DMS 273 (cell line): Measurements from ENCODE around the gene KCNIP1.

Experiments
- DNase-seq: peaks from one replicate; lab custom pipeline; 2025; ENCODE audit not compliant: unreplicated experiment; lab: John Stamatoyannopoulos, UW

Gene KCNIP1

GRCh38 chr5:170701334-170701733, 197.5 kb downstream of the KCNIP1 start:
- DNase-seq, result peak; percentile 25

DNA sequence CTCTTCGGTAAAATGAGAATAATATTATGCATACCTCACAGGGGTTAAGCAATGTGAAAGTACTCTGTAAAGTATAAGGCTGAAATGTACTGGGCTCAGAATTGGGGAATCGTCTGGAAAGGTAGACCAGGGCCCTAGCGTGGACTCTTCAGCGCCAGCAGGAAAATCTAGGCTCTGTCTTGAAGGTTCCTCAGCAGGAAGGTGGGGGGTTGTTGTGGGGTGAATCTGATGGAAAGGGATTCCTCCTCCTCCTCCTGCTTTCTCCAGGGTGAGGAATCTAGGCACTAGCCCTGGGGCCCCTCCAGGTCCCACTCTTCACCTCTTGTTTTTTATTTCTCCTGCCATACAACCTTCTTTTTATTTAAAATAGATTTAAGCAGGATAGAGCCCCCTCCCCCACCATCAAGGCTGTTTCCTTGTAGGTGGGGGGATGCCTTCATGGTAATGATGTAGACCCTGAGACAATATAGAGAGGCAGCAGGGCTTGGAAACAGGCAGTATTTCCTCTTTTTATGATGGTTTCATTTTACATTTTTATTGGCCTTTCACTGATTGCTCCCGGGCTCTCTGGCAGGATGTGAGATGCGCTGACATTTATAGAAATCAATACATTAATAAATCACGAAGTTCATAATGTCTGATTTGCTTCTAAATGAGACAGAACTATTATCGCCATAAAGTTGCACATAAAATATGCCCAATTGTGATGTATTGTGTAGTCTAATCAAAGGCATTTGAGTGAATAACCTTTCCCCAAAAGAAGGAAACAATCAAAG, 200.8 kb downstream of the KCNIP1 start:
- DNase-seq, result no peak

GRCh38 chr5:170709640-170710039, 205.8 kb downstream of the KCNIP1 start:
- DNase-seq, result no peak

DNA sequence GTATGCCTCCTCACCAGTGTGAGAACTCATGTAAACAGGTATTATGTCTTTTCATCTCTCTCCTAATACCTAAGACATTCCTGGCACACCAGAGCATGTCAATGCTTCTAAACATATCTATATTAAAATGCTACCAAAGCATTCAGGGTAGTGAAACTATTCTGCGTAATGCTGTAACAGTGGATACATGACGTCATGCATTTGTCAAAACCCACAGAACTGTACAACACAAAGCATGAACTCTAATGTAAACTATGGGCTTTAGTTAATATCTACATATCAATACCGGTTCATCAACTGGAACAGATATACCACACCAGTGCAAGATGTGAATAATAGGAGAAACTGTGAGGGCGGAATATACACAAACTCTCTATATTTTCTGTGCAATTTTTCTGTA, 207.5 kb downstream of the KCNIP1 start:
- no peak for DNase-seq

DNA sequence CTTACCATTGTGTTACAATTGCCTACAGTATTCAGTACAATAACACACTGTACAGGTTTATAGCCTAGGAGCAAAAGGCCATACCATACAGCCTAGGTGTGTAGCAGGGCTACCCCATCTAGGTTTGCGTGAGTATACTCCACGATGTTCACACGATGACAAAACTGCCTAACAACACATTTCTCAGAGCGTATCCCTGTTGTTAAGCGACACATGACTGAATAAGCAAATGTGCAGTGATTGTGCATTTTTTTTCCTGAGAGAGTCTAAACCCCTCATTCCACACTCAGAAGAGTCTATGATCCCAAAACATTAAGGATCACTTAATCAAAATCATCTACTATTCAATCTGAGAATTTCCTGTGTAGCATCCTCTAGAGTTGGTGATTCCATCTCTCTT, 211.3 kb downstream of the KCNIP1 start:
- no peak for DNase-seq

DNA sequence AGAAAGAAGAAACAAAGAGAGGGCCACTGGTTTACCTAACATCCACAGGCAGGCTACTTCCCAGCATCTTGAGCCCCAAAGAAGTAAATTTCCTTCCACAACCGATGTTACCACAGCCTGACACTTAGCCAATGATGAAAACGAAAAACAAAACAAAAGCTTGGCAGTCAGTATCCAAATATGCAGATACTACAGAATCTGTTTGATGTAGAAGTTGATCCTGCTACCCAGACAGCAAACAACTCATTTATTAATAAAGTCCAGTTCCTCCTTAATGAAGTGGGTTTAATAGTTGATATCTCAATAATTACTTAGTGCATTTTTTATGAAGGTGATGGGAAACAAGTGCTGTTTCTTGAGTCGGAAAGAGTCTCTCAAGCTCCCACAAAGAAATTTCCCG, 212.6 kb downstream of the KCNIP1 start:
- DNase-seq, result no peak

GRCh38 chr5:170719551-170719950, 215.7 kb downstream of the KCNIP1 start:
- no peak for DNase-seq

GRCh38 chr5:170720179-170720578, 216.4 kb downstream of the KCNIP1 start:
- no peak for DNase-seq

- no peak for DNase-seq
These were observed 217.2 kb downstream of the KCNIP1 start for GRCh38 chr5:170720984-170721383.

DNA sequence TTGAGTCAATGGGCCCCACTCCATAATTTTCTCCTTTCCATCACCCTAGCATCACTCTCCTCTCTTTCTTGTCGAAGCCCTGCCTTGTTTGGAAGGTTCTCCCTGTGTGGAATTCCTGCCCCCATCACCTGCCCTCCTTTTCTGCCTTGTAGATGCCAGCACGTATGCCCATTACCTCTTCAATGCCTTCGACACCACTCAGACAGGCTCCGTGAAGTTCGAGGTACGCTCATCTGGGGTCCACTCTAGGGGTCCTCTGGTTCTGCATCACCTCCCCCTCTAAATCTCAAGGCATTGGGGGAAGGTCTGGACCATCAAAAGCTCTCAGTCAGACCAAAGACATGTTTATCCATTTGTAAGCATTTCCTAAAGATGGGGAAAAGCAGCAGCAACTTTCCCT, 217.9 kb downstream of the KCNIP1 start:
- DNase-seq, result no peak

DNA sequence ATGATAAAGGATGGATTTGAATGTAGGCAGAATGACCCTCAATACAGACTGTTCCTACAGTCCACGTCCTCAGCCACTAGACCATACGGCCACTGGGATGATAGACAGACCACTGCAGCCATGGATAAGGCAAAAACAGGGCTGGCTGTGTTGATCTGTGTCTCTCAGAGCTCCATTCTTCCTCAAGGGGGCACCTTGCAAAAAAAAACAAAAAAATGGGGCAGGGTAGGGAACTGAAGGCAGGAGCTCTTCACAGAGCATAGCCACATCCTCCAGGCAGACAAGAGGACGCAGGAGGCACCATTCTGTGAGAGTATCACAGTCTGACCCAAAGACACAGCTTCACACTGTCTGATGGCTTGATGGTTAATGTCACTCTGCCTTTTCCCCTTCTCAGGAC, 218.5 kb downstream of the KCNIP1 start:
- no peak for DNase-seq

- DNase-seq, result no peak
These were observed 227.2 kb downstream of the KCNIP1 start for GRCh38 chr5:170731052-170731451.

DNA sequence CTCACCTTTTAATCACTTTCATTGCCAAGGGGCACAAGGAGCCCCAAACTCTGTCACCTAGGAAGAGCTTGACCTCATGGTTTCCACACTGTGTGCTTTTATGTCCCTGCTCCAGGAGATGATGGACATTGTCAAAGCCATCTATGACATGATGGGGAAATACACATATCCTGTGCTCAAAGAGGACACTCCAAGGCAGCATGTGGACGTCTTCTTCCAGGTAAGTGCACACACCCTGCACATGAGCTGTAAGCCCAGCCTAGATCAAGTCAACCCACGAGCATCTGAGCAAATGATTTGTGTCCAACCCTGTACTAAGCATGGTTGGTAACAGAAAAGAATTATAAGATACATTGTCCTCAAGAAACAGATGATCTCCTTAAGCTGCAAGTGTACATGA, 228.9 kb downstream of the KCNIP1 start:
- DNase-seq, result no peak

DNA sequence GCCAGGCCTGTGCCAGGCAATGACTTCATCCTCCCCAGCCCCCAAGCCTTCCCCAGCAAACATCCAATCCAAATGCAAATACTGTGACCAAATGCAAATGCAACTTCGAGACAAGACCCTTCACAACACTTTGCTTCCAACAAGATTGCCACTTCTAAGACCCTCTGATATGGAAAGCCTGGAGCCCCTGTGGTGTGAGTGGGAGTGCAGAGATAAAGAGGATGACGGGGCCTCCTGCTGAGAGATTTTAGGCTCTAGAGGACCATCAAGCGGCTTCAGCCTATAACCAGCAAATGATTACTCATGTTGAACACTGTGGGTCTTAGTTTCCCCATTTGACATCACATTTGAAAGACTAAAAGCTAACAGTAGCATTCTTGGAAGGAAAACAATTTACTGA, 233.1 kb downstream of the KCNIP1 start:
- DNase-seq, result no peak

GRCh38 chr5:170737591-170737990, 233.8 kb downstream of the KCNIP1 start:
- DNase-seq, result peak; percentile 93

DNA sequence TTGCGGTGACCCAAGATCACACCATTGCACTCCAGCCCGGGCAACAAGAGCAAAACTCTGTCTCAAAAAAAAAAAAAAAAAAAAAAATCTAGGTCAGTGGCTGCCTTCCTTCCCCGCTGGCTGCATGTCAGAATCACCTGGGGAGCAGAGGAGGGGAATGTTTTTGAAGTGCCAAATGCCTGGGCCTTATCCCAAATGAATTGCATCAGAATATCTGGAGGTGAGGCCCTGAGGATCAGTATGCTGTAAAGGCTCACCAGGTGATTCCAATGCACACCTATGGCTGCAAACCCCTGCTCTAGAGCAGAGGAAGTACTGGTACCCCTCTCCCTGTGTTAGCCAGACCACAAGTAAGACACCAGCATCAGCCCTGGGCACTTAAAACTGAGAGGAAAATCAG, 235.0 kb downstream of the KCNIP1 start:
- no peak for DNase-seq

- no peak for DNase-seq
These were observed 235.6 kb downstream of the KCNIP1 start for GRCh38 chr5:170739446-170739845.

DNA sequence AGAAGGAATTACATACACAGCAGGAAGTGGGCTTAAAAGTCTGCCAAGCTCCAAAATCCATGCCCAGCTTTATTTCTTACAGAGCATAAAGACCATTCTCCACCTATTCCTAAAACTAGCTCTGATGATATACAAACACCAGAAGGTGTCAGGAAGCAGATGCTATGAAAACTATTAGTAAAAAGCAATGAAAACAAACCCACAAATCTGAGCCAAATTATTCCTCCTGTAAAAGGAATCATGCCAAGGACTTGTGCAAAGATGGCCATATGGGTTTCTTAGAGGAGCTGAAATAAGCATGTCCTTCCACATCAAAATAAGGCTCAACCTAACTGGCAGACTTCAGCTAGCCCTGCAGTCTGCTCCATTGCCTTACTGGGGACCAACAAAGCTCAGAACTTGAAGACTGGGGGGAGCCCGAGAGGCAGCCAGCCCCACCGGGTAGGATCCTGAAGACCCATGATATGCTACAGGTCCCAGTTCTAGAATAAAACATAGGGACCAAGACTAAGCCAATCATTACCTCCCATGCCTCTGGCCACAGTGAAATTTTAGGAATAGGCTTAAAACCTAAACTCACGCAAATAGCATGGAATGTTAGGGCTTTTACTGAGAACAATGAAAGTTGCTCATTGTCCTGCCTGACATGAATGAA, 236.9 kb downstream of the KCNIP1 start:
- peak; percentile 88 for DNase-seq

DNA sequence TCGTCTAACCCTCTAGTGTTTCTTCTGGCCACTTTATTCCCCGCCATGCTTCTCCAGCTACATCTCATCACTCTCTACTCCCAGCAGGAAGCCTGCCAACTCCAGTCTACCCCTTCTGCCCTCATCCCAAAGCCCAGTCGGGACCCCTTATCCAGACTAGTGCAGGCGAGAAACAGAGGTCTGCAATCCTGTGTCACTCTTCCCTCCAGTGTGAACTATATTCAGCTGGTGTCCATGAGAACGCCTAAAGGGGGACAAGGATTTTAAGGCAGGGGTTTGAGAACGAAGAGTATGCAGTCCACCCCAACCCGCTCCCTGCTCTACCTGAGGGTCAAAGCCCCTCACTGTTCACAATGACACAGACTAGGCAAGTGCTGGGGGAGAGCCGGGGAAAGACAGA, 238.0 kb downstream of the KCNIP1 start:
- no peak for DNase-seq

GRCh38 chr5:170743876-170744212, 240.0 kb downstream of the KCNIP1 start:
- peak; percentile 59 for DNase-seq

GRCh38 chr5:170745481-170746071, 241.8 kb downstream of the KCNIP1 start:
- DNase-seq, result peak; percentile 53
